ENCODE measurements around the gene FAAP20. TPM values are rescaled to one million over a fixed set of nuclear protein-coding genes. Genes with fewer than 3 reads are reported as not detected.

The FAAP20 gene
- total RNA-seq, 4 donors from 2014 or later = 19.4 to 84.5 (median 34.9) TPM

DNA sequence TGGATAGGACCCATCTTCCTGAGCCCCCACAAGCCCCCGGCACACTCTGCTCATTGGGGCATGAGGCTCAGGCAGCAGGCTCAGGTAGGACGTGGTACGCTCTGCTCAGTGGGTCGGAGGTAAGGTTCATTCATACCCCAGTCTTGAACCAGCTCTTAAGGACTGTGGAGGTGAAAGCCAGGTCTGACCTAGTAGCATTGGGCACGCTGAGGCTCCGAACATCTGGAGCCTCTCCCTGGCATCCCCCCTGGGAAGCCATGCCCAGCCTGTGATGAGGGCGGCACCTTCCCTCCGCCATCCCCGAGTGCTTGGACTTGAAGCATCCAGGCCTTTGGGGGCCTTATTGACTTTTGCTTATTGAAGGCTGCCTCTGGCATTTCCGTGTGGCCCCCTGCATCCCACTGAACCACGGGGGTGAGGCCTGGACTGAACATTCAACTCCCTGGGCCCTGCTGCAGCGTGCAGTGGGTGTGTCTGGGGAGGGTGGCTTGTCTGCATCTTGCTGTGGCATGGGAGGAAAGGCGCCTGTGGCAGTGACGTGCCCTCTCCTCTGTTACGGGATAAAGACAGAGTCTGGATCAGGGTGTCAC, 50.0 kb downstream of the FAAP20 start:
- 94% methylated on average over 15 of the region's 15 CpGs; no CpG with 5 or more reads in 1 of the 2 donors for WGBS, 2 donors (ENCODE audit: low coverage in 1 of 2)
- Histone ChIP-seq H3K36me3 (no peaks in the 10 kb centered on the region), H3K9me3 (no peaks in the 10 kb centered on the region)

DNA sequence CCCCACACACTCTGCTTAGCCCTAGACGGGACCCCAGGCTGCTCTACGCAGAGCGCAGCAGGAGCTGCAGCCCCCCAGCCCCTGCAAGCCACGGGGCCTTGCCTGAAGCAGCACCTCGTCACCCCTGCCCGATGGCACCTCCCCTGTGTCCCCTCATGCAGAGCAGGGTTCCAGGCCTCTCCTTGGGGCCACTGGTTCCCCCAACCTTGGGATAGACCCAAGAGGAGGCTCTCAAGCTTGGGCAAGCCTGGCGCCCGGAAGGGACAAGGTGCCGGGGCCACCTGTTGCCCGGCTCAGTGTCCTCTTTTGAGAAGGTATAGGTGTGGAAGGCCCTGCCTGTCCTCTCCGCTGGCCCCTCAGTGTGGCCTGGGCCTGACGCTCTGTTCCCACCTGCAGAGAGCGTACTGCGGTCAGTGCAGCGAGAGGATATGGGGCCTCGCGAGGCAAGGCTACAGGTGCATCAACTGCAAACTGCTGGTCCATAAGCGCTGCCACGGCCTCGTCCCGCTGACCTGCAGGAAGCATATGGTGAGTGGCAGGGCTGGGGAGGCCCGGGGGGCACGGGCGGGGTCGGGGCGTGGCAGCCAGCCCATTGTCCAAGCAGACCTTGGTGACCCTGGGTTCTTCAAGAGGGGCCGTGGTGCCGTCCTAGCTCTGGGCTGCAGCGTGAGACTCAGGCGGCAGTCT, 50.6 kb downstream of the FAAP20 start:
- TF ChIP-seq, protein P1, sequence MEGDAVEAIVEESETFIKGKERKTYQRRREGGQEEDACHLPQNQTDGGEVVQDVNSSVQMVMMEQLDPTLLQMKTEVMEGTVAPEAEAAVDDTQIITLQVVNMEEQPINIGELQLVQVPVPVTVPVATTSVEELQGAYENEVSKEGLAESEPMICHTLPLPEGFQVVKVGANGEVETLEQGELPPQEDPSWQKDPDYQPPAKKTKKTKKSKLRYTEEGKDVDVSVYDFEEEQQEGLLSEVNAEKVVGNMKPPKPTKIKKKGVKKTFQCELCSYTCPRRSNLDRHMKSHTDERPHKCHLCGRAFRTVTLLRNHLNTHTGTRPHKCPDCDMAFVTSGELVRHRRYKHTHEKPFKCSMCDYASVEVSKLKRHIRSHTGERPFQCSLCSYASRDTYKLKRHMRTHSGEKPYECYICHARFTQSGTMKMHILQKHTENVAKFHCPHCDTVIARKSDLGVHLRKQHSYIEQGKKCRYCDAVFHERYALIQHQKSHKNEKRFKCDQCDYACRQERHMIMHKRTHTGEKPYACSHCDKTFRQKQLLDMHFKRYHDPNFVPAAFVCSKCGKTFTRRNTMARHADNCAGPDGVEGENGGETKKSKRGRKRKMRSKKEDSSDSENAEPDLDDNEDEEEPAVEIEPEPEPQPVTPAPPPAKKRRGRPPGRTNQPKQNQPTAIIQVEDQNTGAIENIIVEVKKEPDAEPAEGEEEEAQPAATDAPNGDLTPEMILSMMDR (IDR thresholded peaks at IDR 0.05) = no peak
- TF ChIP-seq EP300 (IDR thresholded peaks at IDR 0.05; ENCODE audit: low read depth) (no peak), POLR2AphosphoS5 (IDR thresholded peaks at IDR 0.05) (no peak), POLR2A (IDR thresholded peaks at IDR 0.05) (no peak)
- Histone ChIP-seq H3K36me3 (no peaks in the 10 kb centered on the region), H3K27me3 (no peaks in the 10 kb centered on the region), H3K4me1 (peaks cover 0 to 8% (median 5%) of the 10 kb centered on the region in 4 donors), H3K27ac (no peak overlapping the region), H3K4me3 (no peak overlapping the region), H3K9me3 (no peaks in the 10 kb centered on the region)
- in situ Hi-C loops (cut with MboI; ENCODE audit: low pct_ligation_motif_present in 1 of 4, low pct_unique_long_range_greater_than_20kb in 1 of 4, low sequenced_read_pairs in 3 of 4) (no loop called here), intact Hi-C loops (cut with DNase I; ENCODE audit: low total_unique reads) (loop anchor here (5.0 kb wide), 1 partner anchor 38 kb away; no protein-coding TSS in a partner anchor)
- 93 to 95% methylated on average over 3 to 17 of the region's 30 CpGs for WGBS, 2 donors (ENCODE audit: low coverage in 1 of 2)
- DNase-seq = no peak

More for the DNA sequence above, 50.0 kb downstream of the FAAP20 start:
- Histone ChIP-seq H3K27ac (no peak overlapping the region), H3K27me3 (no peaks in the 10 kb centered on the region), H3K4me1 (peaks cover 0 to 2% (median 0%) of the 10 kb centered on the region in 4 donors), H3K4me3 (no peak overlapping the region)
- intact Hi-C loops (cut with DNase I; ENCODE audit: low total_unique reads) = loop anchor here (5.0 kb wide), 1 partner anchor 38 kb away; no protein-coding TSS in a partner anchor
- no peak for TF ChIP-seq POLR2AphosphoS5 (IDR thresholded peaks at IDR 0.05)
- no peak for TF ChIP-seq EP300 (IDR thresholded peaks at IDR 0.05; ENCODE audit: low read depth)
- TF ChIP-seq, protein P1 (IDR thresholded peaks at IDR 0.05) = no peak
- TF ChIP-seq POLR2A (IDR thresholded peaks at IDR 0.05) = no peak
- in situ Hi-C loops (cut with MboI; ENCODE audit: low pct_ligation_motif_present in 1 of 4, low pct_unique_long_range_greater_than_20kb in 1 of 4, low sequenced_read_pairs in 3 of 4) = no loop called here
- DNase-seq = no peak

DNA sequence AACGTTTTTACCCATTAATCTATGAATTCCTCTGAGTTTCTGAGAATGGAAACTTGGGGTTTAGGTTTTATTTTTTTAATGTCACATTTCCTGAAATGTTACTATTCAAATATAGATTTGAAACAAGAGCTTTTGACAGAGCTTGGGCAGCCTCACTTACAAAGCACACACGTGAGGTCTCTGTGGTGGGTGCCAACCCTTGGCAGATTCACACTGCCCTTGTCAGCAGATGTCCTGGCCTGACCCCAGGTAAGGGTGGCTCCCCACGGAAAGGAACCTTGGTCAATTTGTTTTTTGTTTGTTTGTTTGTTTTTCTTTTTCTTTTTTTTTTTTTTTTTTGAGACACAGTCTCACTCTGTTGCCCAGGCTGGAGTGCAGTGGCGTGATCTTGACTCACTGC, 53.5 kb downstream of the FAAP20 start:
- Histone ChIP-seq H3K9me3 (no peaks in the 10 kb centered on the region), H3K27ac (no peak overlapping the region), H3K4me3 (no peak overlapping the region), H3K36me3 (no peaks in the 10 kb centered on the region), H3K27me3 (no peaks in the 10 kb centered on the region), H3K4me1 (peaks cover 0 to 36% (median 31%) of the 10 kb centered on the region in 4 donors)
- TF ChIP-seq EP300 (IDR thresholded peaks at IDR 0.05; ENCODE audit: low read depth) = no peak
- no peak for TF ChIP-seq POLR2AphosphoS5 (IDR thresholded peaks at IDR 0.05)
- TF ChIP-seq, protein P1 (IDR thresholded peaks at IDR 0.05) = no peak
- no peak for TF ChIP-seq POLR2A (IDR thresholded peaks at IDR 0.05)
- DNase-seq = no peak
- intact Hi-C loops (cut with DNase I; ENCODE audit: low total_unique reads) = loop anchor here (5.0 kb wide), 1 partner anchor 41 kb away; no protein-coding TSS in a partner anchor
- in situ Hi-C loops (cut with MboI; ENCODE audit: low pct_ligation_motif_present in 1 of 4, low pct_unique_long_range_greater_than_20kb in 1 of 4, low sequenced_read_pairs in 3 of 4) = no loop called here
- 66 to 86% methylated on average over 3 to 4 of the region's 4 CpGs for WGBS, 2 donors (ENCODE audit: low coverage in 1 of 2)

Other genes starting within 250 kb of the FAAP20 start
- not detected for gene CFAP74, start 191.0 kb downstream of the FAAP20 start, total RNA-seq
- gene GABRD, start 175.4 kb downstream of the FAAP20 start, total RNA-seq = not detected
- 10 to 100 TPM; 48.6 to 96.7 (median 54.4) TPM for gene PRKCZ, start 144.4 kb downstream of the FAAP20 start, total RNA-seq
- 10 to 100 TPM; 24.4 to 52.4 (median 32.2) TPM for gene SKI, start 33.5 kb upstream of the FAAP20 start, total RNA-seq
- 10 to 100 TPM in 3 of 4 donors, 1 to 10 TPM in 1; 3.0 to 34.0 (median 12.5) TPM for gene MORN1, start 196.8 kb upstream of the FAAP20 start, total RNA-seq
- 100 to 1,000 TPM in 3 of 4 donors, 10 to 100 TPM in 1; 36.2 to 129 (median 111) TPM for gene RER1, start 197.1 kb upstream of the FAAP20 start, total RNA-seq
- gene PEX10, start 217.8 kb upstream of the FAAP20 start, total RNA-seq = 10 to 100 TPM; 16.9 to 28.8 (median 21.3) TPM